ENCODE measurements around the gene RAB23. TPM values are rescaled to one million over a fixed set of nuclear protein-coding genes. Genes with fewer than 3 reads are reported as not detected.

The RAB23 gene
- total RNA-seq (2022; extraction: Qiagen RNA extraction; ENCODE audit: low read depth): 4.7 to 8.6 TPM (median 7.8 TPM) in 5 replicates

DNA sequence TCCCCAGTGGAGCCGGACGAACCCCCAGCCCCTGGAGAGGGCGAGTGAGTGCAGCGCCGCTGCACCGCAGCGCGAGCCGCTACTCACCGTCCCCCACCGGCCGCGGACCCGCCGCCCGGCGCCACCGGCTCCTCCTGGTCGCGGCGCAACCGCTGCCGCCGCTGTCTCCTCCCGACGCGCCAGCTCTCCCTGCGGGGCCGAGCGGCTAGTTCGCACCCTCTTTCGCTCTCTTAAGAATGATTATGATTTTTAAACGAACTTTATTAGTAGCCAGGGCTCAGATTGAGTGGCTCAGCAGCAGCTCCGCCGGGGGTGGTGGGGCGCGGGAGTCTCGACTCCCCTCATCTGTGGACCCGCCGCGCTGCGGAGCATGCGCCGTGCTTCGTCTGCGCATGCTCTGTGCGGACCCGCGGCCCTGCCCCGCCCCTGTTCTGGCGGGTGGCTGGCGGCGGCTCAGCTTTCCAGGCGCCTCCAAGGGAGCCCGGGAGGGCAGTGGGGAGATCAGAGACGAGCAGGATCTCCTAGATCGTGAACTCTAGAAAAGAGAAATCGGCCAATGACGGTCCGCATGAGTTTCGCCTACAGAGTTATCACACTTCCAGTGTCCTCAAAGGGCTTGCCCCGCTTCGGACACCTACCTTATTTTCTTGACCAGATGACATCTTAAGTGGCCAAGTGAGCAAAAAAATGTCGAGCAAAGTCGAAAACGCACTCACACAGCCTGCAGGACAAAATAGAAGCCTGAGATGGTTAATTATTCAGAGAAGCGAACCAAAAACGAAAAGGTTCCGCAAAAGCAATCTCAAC is at the start of gene RAB23:
TSS of gene RAB23 (minus strand) at position 372 of the 807 bp plus-strand sequence. CDS start 11,927 bp downstream, outside the sequence.

DNA sequence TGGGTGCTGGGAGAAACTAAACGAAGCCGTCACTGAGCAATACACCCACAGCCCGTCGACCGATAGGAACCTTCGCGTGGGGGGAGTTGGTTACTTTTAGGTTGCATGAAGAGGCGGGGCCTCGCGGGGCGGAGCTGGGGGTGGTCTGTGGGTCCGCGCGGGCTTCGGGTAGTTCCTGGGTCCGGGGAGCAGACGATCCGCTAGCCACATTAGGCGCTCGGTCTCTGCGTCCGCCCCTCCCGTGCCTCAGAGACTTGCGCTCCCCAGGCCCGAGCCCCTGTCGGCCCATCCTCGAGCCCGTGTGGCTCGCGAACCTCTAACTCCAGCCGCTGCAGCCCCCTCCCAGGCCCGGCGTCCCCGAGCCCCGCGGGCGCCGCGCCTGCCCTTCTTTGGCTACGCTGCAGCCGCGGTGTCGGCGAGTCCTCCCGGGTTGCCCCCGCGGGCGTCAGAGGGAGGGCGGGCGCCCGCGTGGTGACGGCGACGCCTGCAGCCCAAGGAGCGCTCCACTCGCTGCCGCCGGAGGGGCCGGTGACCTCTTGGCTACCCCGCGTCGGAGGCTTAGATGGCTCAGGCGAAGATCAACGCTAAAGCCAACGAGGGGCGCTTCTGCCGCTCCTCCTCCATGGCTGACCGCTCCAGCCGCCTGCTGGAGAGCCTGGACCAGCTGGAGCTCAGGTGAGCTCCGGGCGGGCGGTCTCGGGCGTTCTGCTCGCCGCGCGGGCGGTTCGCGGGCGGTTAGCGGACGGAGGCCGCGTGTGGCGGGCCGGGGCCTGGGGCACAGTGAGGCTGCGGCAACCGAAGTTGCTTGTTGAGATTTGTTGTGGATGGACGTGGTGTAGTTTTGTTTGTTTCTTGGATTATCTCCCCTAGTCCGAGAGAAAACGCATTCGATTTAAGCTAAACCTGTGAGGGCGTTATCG is 49.7 kb downstream of the RAB23 start, which contains the start of gene BAG2:
TSS of gene BAG2 (plus strand) at position 191 of the 920 bp plus-strand sequence. CDS start at position 563, 372 bp downstream.

Other genes starting within 250 kb of the RAB23 start
- gene KIAA1586, start 175.6 kb downstream of the RAB23 start, total RNA-seq (2022; extraction: Qiagen RNA extraction; ENCODE audit: low read depth): 3.2 to 5.8 TPM (median 5.0 TPM) in 5 replicates
- gene ZNF451, start 132.1 kb downstream of the RAB23 start, total RNA-seq (2022; extraction: Qiagen RNA extraction; ENCODE audit: low read depth): 3.6 to 10.3 TPM (median 8.7 TPM) in 5 replicates
- gene BAG2, start 50.0 kb downstream of the RAB23 start, total RNA-seq (2022; extraction: Qiagen RNA extraction; ENCODE audit: low read depth): 6.1 to 9.4 TPM (median 8.9 TPM) in 5 replicates
- 8.2 to 14.9 TPM (median 12.7 TPM) in 5 replicates for gene PRIM2, start 95.3 kb upstream of the RAB23 start, total RNA-seq (2022; extraction: Qiagen RNA extraction; ENCODE audit: low read depth)

Measured in A549 treated with RU486 at 1 μM for 4 hours (cell line).